Measurements from ENCODE around the gene SETDB1. TPM values are rescaled to one million over a fixed set of nuclear protein-coding genes. Genes with fewer than 3 reads are reported as not detected.
A peak's percentile ranks its signal among the peaks of the same experiment; 100 is the strongest.

Gene SETDB1
- total RNA-seq, 1 experiment from 2014 or later = 49.3 TPM

DNA sequence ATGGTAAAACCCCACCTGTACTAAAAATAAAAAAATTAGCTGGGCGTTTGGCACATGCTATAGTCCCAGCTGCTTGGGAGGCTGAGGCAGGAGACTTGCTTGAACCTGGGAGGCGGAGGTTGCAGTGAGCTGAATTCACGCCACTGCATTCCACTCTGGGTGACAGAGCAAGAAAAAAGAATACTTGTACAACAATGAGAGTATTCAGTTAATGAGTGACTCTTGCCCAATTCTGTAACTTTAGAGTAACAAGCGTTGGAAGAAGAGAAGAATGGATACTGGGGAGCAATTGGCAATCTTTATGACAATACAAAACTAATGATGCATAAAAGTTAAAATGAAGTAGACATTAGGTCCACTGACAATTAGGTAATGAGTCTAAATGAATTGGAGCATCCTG is 66.5 kb downstream of the SETDB1 start:
- no peak for DNase-seq (ENCODE audit: low read depth, low spot score)
- in situ Hi-C loops (cut with HindIII; ENCODE audit: low pct_unique_long_range_greater_than_20kb, low sequenced_read_pairs) = no loop called here

DNA sequence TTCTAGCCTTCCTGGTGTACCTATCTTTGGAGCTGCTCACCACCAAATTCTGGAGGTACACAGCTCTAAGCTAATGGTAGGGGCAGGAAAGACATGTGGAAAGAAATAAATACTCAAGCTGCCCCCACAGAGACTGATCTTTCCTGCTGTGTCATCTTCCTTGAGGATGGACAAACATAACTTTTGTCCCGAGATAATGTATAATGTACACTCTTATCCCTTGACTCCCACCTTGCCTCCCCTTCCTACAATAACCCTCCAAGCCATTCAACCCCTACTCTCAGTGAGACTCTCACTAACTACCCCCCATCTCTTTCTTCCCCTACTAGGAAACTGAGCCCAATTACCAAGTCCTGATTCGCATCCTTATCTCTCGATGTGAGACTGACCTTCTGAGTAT is 68.1 kb downstream of the SETDB1 start:
- in situ Hi-C loops (cut with HindIII; ENCODE audit: low pct_unique_long_range_greater_than_20kb, low sequenced_read_pairs) = no loop called here

DNA sequence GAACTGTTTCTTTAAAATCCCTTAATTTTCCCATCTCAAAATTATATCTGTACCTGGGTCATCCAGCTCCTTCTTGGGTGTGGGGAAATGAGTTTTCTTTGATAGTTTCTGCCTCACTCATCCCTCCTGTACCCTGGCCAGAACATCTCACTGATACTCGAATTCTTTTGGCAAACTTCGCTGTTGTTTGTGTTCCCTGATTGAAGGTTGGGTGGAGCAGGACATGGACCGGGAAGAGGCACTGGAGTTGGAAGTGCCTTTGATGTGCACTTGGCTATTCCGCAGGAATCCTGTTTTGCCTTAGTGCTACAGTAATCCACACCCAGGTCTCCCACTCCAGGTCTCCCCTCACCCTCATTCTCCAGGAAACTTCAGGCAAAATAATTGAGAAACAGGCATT is 69.3 kb downstream of the SETDB1 start:
- no peak for DNase-seq (ENCODE audit: low read depth, low spot score)
- in situ Hi-C loops (cut with HindIII; ENCODE audit: low pct_unique_long_range_greater_than_20kb, low sequenced_read_pairs) = no loop called here

More for the DNA sequence above, 68.1 kb downstream of the SETDB1 start:
- DNase-seq (ENCODE audit: low read depth, low spot score) = no peak

DNA sequence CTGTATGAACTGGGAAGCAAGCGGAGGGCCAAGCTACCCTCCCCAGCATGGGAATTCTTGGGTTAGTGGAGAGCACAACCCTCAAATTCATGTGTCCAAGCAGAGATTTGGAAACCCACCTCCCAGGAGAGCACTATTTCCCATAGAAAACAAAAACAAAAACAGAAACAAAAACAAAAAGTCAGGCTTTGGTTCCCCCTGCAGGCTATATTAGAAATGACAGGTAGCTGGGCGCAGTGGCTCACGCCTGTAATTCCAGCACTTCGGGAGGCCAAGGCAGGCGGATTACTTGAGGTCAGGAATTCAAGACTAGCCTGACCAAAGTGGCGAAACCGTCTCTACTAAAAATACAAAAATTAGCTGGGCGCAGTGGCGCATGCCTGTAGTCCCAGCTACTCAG is 69.7 kb downstream of the SETDB1 start:
- peak; percentile 60 for DNase-seq (ENCODE audit: low read depth, low spot score)
- in situ Hi-C loops (cut with HindIII; ENCODE audit: low pct_unique_long_range_greater_than_20kb, low sequenced_read_pairs) = no loop called here

DNA sequence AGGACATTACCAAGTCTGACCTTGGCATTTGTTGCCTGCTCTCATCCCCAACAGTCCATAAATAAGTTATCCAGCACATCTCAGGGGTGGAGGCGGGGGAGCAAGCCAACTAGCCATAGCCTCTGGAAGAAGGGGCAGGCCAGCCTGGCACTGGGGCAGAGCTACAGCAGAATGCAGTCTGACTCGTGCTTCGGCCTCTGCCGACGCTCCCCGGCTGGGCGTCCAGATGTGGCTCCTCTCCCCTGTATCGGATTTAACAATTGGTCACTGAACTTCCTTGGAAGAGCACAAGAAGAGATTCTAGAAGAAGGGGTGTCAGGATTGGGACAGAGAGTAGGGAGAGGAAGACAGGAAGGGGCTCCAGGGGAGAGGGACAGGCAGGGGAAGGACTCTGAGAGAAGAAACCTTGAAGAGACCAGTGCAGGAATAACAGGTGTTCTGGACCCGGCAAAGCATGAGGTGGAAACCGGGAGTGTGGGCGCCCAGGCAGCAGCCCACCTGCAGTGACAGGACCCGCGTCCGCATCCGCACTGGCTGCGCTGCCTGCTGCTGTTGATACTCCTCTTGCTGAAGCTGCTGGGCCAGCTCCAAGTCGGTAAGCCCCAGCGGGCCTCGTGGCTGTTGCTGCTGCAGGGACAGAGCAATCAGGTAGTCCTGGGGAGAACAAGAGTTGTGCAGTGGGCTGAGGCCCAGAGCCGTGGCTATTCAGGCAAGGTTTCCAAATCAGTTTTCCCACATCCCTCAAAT is 71.1 kb downstream of the SETDB1 start:
- DNase-seq (ENCODE audit: low read depth, low spot score) = no peak
- in situ Hi-C loops (cut with HindIII; ENCODE audit: low pct_unique_long_range_greater_than_20kb, low sequenced_read_pairs) = no loop called here

DNA sequence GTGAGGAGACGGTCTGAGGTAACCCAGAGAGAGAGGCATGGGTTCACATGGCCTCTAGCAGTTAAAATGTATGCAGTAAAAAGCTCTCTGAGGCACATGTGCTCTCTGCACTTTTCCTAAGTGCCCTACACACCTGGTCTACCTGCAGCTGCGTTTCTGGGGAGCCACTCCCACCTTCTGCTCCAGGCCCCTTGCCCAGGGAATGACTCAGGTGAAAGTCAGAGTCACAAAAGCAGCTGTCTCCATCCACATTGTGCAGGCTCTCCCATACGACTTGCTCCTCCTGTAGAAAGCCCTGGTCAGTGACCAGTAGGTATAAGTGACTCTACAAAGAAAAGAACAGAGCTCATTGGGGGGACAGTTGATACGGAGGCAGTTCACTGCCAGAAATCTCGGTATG is 71.8 kb downstream of the SETDB1 start:
- in situ Hi-C loops (cut with HindIII; ENCODE audit: low pct_unique_long_range_greater_than_20kb, low sequenced_read_pairs) = no loop called here
- DNase-seq (ENCODE audit: low read depth, low spot score) = no peak

DNA sequence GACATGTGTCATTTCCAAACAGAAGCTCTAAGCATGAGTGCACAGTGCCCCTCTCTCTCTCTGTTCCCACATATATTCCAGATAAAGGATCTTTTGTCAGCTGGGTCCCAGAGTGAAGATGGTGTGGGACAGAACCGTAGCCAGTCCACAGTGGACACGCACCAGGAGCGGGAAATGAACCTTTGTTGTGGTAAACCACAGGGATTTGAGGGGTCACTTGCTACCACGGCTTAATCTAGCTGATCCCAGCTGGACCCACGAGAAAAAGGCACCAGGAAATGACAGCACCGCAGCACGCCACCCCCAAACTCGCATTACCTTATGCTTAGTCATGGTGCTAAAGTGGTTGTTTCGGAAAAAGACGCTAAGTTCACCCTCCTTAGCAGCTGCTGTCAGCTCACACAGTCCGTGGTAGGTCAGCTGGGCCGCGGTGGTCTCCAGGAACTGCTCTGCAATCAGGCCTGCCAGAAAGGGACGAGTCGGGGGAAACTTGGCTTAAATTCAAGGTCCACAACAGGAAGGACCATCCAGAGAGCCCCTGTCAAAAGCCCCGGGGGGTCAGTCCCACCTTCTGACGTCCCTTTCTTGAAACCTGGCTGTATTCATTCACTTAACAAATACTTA is 73.0 kb downstream of the SETDB1 start:
- no peak for DNase-seq (ENCODE audit: low read depth, low spot score)
- in situ Hi-C loops (cut with HindIII; ENCODE audit: low pct_unique_long_range_greater_than_20kb, low sequenced_read_pairs) = no loop called here

DNA sequence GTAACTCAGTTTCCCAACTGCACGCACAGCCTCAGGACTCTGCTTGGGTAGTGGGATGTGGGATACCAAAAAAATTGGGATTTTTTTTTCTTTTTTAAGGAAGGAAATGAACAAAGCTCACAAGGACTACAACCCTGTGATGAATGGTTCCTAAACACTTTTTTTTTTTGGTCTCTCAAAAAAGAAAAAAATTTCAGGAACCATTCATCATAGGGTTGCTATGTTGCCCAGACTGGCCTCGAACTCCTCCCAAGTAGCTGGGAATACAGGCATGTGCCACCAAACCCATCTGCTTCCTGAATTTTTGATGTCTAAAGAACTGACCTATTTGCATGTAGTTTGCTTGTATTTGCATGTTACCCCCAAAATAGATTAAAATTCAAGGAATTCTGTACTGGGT is 73.8 kb downstream of the SETDB1 start:
- in situ Hi-C loops (cut with HindIII; ENCODE audit: low pct_unique_long_range_greater_than_20kb, low sequenced_read_pairs) = no loop called here
- DNase-seq (ENCODE audit: low read depth, low spot score) = no peak

DNA sequence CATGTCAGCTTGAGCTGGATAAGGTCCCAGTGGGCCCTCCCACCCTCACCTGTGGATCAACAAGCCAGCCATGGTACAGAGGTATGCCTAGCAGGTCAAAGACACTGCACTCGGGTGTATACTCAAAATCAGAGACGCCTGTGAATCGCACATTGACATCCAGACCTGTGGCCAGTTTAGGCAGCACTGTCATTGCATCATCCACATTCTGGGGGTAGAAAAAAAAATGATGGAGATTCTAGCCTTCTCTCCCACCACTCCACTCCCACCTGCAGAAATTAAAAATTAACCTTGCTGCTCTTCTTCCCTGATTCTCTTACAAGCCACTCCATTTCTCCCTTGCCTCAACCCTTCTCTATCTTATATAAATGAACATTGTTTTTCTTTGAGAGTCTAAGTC is 74.2 kb downstream of the SETDB1 start:
- DNase-seq (ENCODE audit: low read depth, low spot score) = no peak
- in situ Hi-C loops (cut with HindIII; ENCODE audit: low pct_unique_long_range_greater_than_20kb, low sequenced_read_pairs) = no loop called here

DNA sequence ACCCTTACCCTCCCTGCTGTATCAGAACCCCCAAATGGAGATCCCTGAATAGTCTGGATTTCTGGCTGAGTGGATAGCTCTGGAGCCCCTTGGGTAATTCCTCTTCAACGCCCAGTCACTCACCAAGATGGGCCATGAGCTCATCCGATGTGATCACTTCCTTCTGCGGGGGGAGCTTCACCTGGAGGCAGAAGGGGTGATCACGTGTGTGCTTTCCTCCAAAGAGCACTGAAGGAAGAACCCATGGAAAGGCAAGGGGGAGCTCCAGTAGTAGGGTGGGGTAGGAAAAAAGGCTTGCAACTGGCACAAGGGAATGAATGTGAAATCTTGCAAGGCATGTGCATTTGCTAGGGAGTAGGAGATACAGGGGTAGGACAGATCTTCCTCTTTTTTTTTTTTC is 75.4 kb downstream of the SETDB1 start:
- no peak for DNase-seq (ENCODE audit: low read depth, low spot score)
- in situ Hi-C loops (cut with HindIII; ENCODE audit: low pct_unique_long_range_greater_than_20kb, low sequenced_read_pairs) = no loop called here

DNA sequence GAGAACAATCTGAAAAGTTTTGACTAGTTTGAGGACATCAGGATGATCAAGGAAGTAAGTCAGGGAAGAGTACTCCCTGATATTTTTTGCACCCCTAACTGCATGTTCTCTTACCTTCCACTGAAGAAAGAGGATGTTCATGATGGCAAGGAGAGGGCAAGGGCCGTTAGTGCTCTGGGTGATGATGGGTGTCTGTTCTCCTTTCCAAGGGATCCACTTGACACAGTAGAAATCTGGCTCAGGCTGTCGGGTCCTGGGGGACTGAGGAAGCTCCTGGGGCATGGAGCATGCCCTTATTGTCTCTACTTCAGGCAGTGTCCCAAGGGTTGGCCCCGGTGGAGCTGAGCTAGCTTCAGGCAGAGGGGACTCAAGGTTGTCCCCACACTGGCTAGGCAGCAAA is 75.9 kb downstream of the SETDB1 start:
- in situ Hi-C loops (cut with HindIII; ENCODE audit: low pct_unique_long_range_greater_than_20kb, low sequenced_read_pairs) = no loop called here
- no peak for DNase-seq (ENCODE audit: low read depth, low spot score)

DNA sequence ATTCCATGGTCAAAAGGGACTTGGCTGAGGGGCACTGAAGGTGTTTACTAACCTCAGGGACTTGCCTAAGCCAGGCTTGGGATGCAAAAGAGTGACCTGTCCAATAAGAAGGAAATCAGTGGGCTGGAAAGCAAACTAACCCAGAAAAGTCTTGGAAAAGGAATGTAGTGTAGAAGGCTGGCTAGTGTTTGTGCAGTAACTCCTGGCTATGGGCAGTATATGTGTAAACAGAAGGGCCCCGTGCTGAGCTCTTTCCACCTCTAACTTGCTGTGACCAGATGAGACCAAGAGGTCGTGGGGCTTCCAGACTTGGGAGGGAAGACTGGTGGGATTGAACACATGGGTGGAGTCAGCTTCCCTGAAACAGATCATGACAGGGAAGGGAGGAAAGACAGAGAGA is 76.4 kb downstream of the SETDB1 start:
- no peak for DNase-seq (ENCODE audit: low read depth, low spot score)
- in situ Hi-C loops (cut with HindIII; ENCODE audit: low pct_unique_long_range_greater_than_20kb, low sequenced_read_pairs) = no loop called here

DNA sequence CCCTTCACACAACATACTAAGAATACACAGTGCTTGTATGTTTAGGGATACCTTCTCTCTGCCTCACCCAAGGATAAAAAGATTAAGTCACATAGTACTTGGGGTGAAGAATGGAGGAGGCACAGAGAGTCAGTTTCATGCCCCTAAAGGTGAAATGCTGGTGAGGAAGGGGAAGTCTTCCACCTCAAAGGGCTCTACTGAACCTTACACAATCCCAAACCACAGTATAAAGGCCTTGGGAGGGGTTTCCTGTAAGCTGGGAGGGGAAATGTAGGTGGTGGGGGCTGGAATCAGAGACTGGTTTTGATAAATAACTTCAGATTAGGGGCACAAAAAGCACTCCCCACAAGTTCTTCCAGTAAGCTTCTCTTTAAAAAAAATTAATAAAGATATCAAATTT is 77.0 kb downstream of the SETDB1 start:
- in situ Hi-C loops (cut with HindIII; ENCODE audit: low pct_unique_long_range_greater_than_20kb, low sequenced_read_pairs) = no loop called here
- no peak for DNase-seq (ENCODE audit: low read depth, low spot score)

DNA sequence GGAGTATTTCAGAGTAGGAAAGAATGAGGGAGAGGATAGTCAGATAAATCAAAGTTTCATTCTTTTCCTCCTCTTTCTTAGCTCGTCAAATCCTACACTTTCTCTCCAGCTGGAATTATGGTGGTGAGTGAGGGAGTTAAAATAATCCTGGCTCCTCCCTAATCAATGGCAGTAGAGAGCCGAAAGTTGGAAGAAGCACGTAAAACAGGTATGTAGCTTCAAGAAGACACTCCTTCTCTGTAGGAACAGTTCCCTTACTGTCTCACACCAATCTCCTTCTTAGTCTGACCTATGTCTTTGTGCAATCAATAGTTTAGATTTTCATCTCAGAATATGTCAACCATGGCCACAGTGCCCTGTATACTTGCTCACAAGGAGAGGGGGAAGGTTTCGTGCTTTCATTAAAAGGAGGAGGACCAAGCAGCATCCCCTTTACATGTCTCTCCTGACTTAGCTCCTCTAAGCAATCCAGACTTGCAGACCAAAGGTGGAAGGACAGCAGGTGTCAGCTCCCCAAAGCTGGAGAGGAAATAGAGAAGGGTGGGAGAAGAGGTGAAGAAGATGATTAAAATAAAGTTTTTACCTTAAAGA is 79.7 kb downstream of the SETDB1 start:
- in situ Hi-C loops (cut with HindIII; ENCODE audit: low pct_unique_long_range_greater_than_20kb, low sequenced_read_pairs) = no loop called here
- DNase-seq (ENCODE audit: low read depth, low spot score) = no peak

DNA sequence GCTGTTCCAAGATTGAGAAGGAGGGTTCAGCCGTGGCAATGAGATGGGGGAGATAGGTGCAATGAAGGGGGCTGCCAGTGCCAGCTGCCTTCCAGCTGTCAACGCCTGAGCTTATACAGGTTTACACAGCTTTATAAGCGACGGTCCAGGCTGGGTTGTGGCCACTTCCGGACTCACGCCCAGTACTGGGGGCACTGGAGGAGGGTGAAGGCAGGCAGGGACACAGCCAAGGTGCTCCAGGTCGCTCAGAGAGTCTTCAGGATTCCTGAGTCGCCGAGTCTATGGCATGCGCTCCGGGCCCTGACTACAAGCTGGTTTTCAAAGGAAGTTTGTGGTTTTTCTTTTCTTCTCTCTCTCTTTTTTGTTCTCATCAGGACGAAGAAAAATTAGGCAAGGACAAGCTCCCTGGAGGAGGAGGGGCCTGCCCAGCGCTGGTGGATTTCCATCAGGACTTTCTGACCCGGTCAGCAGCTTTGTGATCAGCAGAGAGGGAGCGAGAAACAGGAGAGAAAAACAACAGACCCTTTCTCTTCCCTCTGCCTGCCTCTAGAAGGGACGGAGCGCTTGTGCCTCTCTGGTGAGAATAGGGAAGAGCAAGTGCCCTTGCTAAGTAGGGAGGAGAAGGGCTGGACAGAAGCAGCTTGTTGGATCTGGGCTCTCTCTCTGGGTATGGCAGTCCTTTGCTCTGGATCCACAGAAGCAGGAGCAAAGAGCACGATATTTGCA is 80.3 kb downstream of the SETDB1 start, which contains the start of gene MINDY1:
TSS of gene MINDY1 (minus strand) at position 576 of the 726 bp plus-strand sequence. CDS start 4,285 bp downstream, outside the sequence.
- in situ Hi-C loops (cut with HindIII; ENCODE audit: low pct_unique_long_range_greater_than_20kb, low sequenced_read_pairs) = no loop called here

DNA sequence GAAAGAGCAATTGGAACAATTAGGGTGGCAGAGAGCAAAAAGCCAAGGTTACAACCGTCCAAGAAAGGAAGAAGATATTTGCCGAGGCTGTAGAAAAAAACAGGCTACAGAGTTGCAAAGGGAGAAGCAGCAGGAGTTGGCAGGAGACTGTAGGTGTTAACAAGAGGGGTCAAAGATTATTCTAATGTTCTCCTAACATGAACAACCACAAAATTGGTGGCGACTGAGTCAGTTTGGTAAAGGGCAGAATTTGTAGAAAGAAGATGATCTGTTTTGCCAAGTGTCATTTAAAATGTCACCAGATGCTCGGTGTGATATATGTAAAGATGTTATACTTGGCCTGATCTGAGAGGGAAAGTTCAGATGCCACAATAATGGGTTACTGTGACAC is 81.7 kb downstream of the SETDB1 start:
- DNase-seq (ENCODE audit: low read depth, low spot score) = no peak
- in situ Hi-C loops (cut with HindIII; ENCODE audit: low pct_unique_long_range_greater_than_20kb, low sequenced_read_pairs) = no loop called here

More for the DNA sequence above, 80.3 kb downstream of the SETDB1 start, which contains the start of gene MINDY1:
- peak; percentile 98 for DNase-seq (ENCODE audit: low read depth, low spot score)

DNA sequence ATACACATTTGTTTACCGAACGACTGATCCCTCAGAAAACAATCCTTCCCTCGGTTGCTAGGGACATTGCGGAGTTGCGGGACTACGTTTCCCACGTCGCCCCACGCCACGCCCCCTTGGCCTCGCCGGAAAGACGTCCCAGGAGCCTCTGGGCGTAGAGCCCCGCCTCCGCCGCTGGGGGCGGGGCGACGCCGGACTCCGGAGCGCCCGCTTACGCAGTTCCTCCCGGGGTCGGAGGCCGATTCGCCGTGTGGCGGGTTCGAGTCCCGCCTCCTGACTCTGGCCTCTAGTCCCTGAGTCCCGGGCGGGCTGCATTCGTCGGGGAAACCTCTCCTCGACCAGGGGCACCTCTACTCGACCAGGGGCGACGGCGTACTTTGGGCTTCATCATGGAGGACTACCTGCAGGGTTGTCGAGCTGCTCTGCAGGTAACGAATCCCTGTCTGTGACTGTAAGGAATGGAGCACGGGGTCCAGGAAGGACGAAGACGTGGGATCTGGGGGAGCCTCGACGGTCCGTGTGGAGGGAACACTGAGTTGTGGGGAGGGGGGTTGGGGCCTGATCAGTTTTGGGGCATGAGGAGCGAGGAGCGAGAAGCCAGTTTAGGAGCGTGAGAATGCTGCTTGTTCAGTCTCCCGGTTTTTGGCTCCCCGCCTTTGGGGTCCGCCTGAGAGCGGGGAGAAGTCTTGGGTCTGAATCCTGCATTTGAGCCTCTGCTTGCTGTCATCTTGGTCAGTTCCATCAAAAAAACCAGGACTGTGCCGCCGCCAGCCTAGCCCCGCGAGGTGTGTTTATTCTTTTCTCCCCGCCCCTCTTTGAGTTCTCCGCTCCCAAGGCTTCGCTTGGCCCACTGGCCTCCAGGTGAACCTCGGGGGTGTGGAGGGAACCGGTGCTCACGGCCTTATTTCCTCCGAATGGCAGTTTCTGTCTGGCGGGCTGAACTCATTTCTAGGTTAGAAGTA is 82.4 kb downstream of the SETDB1 start, which contains the start of gene PRUNE1:
TSS of gene PRUNE1 (plus strand) at position 206 of the 962 bp plus-strand sequence. CDS start at position 390, 184 bp downstream.
- in situ Hi-C loops (cut with HindIII; ENCODE audit: low pct_unique_long_range_greater_than_20kb, low sequenced_read_pairs) = no loop called here
- peak; percentile 98 for DNase-seq (ENCODE audit: low read depth, low spot score)
